HG02870 (cell line): Measurements from ENCODE around the gene BLM.

ENCODE experiments used
- ATAC-seq: cut with Tn5 transposase; IDR thresholded peaks from one replicate; pipeline ENCODE4 v1.9.1; 2021; ENCODE audit warnings: mild to moderate bottlenecking, moderate library complexity; ENCODE audit not compliant: unreplicated experiment

BLM gene

GRCh38 chr15:90691369-90691768, 25.8 kb upstream of the BLM start:
- ATAC-seq = no peak

GRCh38 chr15:90691982-90692773, 25.0 kb upstream of the BLM start:
- ATAC-seq = peak; percentile 49

GRCh38 chr15:90694987-90695386, 22.2 kb upstream of the BLM start:
- ATAC-seq = no peak

GRCh38 chr15:90697175-90697574, 20.0 kb upstream of the BLM start:
- no peak for ATAC-seq

- ATAC-seq = no peak
These were observed 18.5 kb upstream of the BLM start for GRCh38 chr15:90698629-90699028.

GRCh38 chr15:90701048-90701447, 16.1 kb upstream of the BLM start:
- no peak for ATAC-seq

- ATAC-seq = no peak
These were observed 15.1 kb upstream of the BLM start for GRCh38 chr15:90701880-90702630.

- no peak for ATAC-seq
These were observed 13.7 kb upstream of the BLM start for GRCh38 chr15:90703455-90703854.

GRCh38 chr15:90705212-90705611, 11.9 kb upstream of the BLM start:
- no peak for ATAC-seq

GRCh38 chr15:90706394-90707327, 10.5 kb upstream of the BLM start:
- ATAC-seq = no peak

GRCh38 chr15:90707489-90707888, 9.7 kb upstream of the BLM start:
- no peak for ATAC-seq

GRCh38 chr15:90708516-90708915, 8.6 kb upstream of the BLM start:
- no peak for ATAC-seq

GRCh38 chr15:90709278-90709677, 7.9 kb upstream of the BLM start:
- ATAC-seq = no peak

- no peak for ATAC-seq
These were observed 6.6 kb upstream of the BLM start for GRCh38 chr15:90710436-90711027.

GRCh38 chr15:90711418-90711824, 5.7 kb upstream of the BLM start:
- no peak for ATAC-seq

GRCh38 chr15:90711842-90712241, 5.3 kb upstream of the BLM start:
- no peak for ATAC-seq

GRCh38 chr15:90713081-90713480, 4.1 kb upstream of the BLM start:
- no peak for ATAC-seq

- ATAC-seq = no peak
These were observed 700 bp upstream of the BLM start for GRCh38 chr15:90716317-90716975.

- no peak for ATAC-seq
These were observed 1.1 kb downstream of the BLM start for GRCh38 chr15:90718232-90718631.

GRCh38 chr15:90720131-90720530, 3.0 kb downstream of the BLM start:
- no peak for ATAC-seq
